ENCODE results near the gene LRMDA. TPM values are rescaled to one million over a fixed set of nuclear protein-coding genes. Genes with fewer than 3 reads are reported as not detected.

The LRMDA gene
- total RNA-seq, 1 donor: under 0.01 TPM

- no peak overlapping the region for H3K4me3 ChIP-seq (ENCODE audit: low read depth, low read length)
- DNase-seq (ENCODE audit: low read depth): no peak
- TF ChIP-seq, protein P1, sequence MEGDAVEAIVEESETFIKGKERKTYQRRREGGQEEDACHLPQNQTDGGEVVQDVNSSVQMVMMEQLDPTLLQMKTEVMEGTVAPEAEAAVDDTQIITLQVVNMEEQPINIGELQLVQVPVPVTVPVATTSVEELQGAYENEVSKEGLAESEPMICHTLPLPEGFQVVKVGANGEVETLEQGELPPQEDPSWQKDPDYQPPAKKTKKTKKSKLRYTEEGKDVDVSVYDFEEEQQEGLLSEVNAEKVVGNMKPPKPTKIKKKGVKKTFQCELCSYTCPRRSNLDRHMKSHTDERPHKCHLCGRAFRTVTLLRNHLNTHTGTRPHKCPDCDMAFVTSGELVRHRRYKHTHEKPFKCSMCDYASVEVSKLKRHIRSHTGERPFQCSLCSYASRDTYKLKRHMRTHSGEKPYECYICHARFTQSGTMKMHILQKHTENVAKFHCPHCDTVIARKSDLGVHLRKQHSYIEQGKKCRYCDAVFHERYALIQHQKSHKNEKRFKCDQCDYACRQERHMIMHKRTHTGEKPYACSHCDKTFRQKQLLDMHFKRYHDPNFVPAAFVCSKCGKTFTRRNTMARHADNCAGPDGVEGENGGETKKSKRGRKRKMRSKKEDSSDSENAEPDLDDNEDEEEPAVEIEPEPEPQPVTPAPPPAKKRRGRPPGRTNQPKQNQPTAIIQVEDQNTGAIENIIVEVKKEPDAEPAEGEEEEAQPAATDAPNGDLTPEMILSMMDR (IDR thresholded peaks at IDR 0.05; ENCODE audit: insufficient read depth, low read depth, low read length): no peak
Measured at GRCh38 chr10:76375761-76376160, 944.3 kb downstream of the LRMDA start.

- TF ChIP-seq, protein P1 (IDR thresholded peaks at IDR 0.05; ENCODE audit: insufficient read depth, low read depth, low read length): no peak
- DNase-seq (ENCODE audit: low read depth): peak; percentile 78
- no peak overlapping the region for H3K4me3 ChIP-seq (ENCODE audit: low read depth, low read length)
Measured at GRCh38 chr10:76382381-76382851, 951.0 kb downstream of the LRMDA start.

DNA sequence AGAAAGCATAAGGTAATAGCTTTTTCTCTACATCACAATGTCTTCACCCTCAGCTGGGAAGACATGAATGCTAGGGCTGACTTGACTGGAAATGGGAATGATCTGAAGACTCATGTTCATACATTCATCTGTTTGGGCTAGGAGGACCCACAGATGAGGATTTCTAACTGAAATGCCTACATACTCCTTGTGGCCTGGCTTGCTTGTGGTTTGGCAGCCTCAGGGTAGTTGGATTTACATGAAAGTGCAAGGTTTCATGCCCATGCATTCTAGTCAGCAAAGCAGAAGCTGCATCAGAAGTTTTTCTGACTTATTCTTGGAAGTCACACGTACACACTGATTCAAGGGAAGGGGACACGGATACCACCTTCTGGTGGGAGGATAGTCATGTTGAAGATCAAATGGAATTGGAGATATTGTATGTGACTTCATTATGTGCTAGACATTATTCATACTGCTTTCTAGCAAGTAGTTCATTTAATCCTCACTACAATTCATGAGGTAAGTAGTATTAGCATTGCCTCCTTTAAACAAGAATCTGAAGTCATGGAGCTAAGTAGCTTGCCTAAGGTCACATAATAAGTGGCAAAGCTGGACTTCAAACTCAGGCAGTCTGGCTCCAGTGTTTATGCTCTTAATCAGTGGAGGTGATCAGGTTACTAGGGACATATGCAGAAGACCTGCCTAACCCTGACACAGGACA lies 957.0 kb downstream of the LRMDA start:
- TF ChIP-seq, protein P1 (IDR thresholded peaks at IDR 0.05; ENCODE audit: insufficient read depth, low read depth, low read length): no peak
- H3K4me3 ChIP-seq (ENCODE audit: low read depth, low read length): no peak overlapping the region
- peak; percentile 10 for DNase-seq (ENCODE audit: low read depth)

DNA sequence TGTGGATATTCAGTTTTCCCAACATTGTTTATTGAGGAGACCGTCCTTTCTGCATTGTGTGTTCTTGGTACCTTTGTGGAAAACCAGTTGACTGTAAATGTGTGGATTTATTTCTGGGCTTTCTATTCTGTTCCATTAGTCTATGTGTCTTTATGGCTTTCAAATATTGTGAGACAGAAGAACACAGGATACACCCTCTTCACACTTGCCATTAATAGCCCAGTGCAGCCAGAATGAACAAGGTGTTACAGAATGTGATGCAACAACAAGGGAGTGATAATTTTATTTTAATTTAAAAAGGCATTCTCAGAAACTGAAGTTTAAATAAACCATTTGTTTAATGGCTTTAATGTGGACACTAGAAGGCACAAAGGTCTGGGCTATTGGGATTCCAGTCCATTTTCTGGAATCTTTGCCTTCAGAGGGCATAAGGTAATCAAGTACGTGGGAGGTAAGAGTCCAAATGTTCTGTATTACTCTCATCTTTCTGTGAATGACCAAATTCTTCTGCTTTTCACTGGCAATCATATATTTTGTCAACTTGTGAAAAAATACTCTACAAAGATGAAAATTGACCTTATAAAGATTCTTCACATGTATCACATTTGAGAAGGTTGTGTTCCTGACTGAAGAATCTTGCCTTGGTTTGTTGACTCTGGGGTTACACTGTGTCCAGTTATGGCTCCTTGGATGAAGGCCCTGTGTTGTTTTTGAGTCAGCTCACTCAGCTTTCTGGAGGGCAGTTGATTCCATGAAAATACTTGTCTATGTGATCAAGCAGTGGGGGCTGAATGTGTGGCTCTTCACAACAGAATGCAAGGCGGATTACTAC lies 962.7 kb downstream of the LRMDA start:
- TF ChIP-seq, protein P1 (IDR thresholded peaks at IDR 0.05; ENCODE audit: insufficient read depth, low read depth, low read length): no peak
- H3K4me3 ChIP-seq (ENCODE audit: low read depth, low read length): no peak overlapping the region
- DNase-seq (ENCODE audit: low read depth): no peak

DNA sequence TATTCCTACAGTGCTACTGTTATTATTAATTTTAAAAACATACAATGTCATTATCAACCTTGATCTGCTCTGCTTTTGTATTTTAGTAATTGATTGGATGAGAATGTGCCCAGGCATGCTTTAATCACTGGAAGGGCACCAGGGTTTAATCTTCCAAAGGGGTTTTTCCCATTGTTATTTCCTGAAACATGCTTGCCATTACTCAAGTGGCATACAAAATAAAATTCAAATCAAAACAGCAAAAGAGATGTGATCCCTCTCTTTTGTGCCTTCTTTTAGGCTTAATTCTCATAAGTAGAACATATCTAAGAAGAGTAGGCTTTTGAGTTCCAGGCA lies 963.3 kb downstream of the LRMDA start:
- TF ChIP-seq, protein P1 (IDR thresholded peaks at IDR 0.05; ENCODE audit: insufficient read depth, low read depth, low read length): no peak
- no peak overlapping the region for H3K4me3 ChIP-seq (ENCODE audit: low read depth, low read length)
- no peak for DNase-seq (ENCODE audit: low read depth)

GRCh38 chr10:76395251-76395650 lies 963.8 kb downstream of the LRMDA start:
- H3K4me3 ChIP-seq (ENCODE audit: low read depth, low read length): no peak overlapping the region
- TF ChIP-seq, protein P1 (IDR thresholded peaks at IDR 0.05; ENCODE audit: insufficient read depth, low read depth, low read length): no peak
- no peak for DNase-seq (ENCODE audit: low read depth)

All from fibroblast of villous mesenchyme (primary cell).